ENCODE data around the gene PRDM15.

PRDM15 gene

DNA sequence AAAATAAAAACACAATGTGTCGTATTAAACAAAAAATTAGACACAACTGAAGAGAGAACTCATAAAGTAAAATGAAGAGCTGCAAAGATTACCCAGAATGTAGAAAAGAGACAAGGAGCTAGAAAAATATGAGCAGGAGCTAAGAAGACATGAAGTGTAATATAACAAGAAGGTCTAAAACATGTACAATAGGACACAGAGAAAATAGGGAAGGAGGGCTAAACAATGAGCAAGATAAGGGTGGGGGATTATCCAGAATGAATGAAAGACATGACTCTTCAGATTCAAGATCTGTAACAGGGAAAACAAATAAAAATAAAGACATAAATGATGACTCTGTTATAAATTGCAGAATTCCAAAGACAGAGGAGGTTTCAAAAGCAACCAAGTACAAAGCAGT, 38.3 kb downstream of the PRDM15 start:
- DNase-seq = no peak

DNA sequence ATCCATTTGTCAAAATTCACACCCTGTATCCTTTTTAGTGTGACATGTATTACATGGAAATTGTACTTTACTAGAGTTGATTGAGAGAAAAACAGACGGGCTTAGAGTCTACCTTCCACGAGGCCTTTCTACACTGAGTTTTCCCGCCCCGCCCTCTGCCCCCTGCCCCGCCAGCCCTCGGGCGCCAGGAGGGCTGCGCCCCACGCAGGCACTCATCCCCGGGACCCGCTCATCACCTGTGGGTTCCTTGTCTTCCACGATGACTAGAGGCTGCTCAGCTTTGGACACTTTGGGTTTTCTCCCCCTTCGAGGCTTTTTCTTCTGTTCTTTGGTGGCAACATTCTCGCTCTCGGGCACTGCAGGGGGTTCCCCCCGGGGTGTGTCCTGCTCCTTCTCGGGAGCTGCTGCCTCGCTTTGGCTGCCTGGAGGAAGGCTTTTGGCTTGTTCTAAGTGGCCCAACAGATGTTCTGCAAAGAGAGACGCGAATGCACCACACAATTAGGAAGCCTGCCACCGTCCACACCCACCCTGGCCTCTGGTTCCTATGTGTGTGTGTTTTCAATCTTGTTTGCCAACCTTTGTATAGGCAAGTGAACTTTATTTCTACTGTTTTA, 39.6 kb downstream of the PRDM15 start:
- DNase-seq = no peak

GRCh38 chr21:41837756-41838297, 41.3 kb downstream of the PRDM15 start:
- DNase-seq = no peak

- no peak for DNase-seq
These were observed 42.8 kb downstream of the PRDM15 start for GRCh38 chr21:41836166-41837015.

DNA sequence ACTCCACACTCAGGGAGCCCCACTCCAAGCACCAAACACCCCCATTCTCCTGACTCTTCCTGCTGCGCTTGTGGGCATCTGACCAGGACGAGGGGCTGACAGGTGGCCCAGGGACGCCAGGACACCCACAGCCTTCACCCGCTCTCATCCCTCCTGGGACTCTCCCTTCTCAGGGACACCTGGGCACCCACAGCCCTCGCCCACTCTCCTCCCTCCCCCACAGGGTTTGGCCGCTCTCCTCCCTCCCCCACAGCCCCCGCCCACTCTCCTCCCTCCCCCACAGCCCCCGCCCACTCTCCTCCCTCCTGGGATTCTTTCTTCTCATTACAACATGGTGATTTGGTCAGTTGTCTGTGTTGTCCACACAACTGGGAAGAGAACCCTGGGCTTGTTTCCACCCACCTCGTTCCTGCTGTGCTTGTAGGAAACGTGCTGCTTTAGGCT, 43.4 kb downstream of the PRDM15 start:
- no peak for DNase-seq

DNA sequence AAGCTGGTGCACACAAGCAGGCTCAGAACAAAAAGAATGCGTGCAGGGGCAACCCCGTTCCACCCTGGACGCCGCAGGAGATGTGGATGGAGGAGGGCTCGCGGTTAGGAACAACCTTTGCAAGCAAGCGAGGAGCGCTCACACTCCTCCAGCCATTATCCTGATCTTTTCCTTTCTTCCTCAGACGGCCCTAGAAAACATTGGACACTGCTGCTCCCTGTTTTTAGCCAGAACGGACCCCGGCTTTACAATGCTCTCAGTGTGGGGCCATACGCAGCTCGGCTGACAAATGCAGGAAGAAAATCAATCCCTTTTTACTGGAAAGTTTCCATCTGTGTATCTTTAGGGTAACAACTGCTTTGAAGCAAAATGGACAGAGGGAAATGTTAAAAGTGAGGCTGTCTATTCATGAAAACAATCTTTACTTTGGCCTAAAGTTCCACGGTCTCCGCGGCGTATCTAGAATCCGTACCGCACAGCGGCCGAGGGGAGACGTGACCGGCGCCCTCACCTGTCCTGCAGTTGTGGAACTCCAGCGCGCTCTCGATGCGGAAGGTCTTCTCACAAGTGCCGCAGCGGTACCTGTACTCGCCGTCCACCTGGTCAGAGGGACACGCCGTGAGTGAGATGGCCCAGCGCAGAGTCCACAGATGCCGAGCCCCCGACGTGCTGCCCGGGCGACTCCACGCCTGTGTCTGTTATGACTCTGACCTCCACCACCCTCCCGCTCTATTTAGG, 44.0 kb downstream of the PRDM15 start:
- no peak for DNase-seq

- DNase-seq = no peak
These were observed 44.8 kb downstream of the PRDM15 start for GRCh38 chr21:41834252-41834925.

GRCh38 chr21:41833497-41834115, 45.5 kb downstream of the PRDM15 start:
- DNase-seq = no peak

GRCh38 chr21:41832596-41833496, 46.3 kb downstream of the PRDM15 start:
- no peak for DNase-seq

DNA sequence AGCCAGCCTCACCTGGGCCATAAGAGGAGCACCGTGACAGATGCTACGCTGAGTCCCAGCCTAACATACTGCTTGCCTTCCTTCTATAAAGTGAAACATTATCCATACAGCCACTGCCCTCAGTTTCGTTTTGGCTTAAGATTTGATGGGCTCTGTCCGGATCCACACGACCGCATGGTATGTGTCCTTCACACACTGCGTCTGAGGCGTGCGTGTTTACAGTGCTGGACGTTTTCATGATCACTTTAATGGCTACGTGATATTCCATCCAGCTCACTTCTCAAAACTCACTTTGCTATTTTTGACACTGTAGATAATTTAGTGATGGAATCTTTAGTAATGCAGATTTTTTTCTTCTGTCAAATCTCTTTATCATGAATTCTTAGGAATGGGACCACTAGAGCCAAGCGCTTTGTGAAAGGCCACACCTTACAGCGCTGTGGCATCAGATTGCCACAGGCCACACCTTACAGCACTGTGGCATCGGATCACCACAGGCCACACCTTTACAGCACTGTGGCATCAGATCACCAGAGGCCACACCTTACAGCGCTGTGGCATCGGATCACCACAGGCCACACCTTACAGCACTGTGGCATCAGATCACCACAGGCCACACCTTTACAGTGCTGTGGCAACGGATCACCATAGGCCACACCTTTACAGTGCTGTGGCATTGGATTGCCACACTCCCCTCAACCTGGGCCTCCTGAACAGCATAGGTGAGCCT, 47.1 kb downstream of the PRDM15 start:
- no peak for DNase-seq

GRCh38 chr21:41831453-41831831, 47.7 kb downstream of the PRDM15 start:
- no peak for DNase-seq

DNA sequence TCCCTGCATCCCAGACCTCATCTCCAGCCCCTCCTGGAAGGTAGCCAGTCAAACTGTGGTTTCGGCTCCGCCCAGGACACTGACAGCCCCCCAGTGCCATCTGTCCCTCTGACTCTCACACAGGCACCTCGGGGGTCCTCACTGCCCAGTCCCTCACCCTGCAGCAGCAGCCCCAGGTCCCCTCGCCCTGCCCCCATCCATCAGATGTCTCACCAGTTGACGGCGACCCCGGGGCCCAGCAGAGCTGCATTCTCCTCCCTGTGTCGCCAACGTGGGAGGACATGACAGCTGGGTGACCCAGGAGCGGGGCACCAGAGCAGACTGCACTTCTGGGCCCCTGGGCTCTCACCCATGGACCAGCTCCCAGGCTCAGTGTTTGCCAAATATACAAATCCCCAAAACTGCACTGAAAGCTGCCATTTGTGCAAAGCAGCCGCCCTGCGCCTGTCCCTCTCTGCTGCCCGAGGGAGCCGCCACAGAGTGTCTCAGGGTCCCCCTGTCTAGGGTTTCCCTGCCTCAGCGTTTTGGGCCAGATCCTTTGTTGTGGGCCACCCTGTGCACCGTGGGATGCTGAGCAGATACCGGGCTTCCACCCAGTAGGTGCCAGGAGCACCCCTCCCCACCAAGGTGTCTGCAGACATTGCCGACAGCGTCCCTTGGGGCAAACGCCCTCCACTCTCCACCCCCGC, 48.2 kb downstream of the PRDM15 start:
- DNase-seq = no peak

DNA sequence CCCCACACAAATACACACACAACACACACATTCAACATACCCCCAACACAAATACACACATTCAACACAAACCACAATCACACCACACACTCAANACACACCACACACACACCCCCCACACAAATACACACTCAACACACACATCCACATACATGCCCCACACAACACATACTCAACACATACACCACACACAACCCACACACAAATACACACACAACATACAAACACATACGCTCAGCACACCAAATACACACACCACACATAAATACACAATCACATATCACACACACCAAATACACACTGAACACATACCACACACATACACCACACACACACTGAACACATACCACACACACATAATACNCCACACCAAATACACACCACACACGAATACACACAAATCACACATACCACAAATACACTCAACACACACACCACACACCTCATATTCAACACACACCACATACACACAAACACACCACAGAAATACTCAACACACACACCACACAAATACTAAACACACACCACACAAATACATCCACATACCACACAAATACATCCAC, 48.9 kb downstream of the PRDM15 start:
- DNase-seq = no peak

DNA sequence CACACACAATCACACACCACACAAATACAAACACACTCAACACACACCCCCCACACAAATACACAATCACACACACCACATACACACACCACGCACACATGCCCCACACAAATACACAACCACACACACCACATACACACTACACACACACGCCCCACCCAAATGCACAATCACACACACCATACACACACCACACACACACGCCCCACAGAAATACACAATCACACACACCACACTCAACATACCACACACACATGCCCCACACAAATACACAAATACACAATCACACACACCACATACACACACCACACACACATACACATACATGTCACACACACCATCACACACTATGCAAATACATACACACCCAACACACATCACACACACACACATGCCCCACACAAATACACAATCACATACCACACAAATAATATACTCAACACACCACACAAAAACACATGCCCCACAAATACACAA, 50.2 kb downstream of the PRDM15 start:
- no peak for DNase-seq

- no peak for DNase-seq
These were observed 50.9 kb downstream of the PRDM15 start for GRCh38 chr21:41827951-41828883.

DNA sequence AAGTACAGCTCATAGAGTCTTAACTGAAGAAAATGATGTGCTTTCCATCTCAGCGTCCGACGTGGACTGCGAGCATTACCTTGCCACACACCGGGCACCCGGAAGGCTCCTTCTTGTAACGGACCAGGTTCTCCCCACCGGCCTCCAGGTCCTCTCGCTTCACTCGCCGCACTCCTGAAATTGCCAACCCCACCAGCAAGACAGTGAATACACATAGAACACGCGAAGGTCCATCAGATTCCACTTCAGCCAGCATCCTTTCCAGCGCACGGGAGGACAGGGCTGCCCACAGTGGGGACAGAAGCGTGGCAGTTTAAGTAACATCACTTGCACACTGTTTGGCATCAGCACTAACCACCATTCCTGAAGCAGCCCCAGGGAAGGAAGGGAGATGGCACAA, 53.3 kb downstream of the PRDM15 start:
- no peak for DNase-seq

DNA sequence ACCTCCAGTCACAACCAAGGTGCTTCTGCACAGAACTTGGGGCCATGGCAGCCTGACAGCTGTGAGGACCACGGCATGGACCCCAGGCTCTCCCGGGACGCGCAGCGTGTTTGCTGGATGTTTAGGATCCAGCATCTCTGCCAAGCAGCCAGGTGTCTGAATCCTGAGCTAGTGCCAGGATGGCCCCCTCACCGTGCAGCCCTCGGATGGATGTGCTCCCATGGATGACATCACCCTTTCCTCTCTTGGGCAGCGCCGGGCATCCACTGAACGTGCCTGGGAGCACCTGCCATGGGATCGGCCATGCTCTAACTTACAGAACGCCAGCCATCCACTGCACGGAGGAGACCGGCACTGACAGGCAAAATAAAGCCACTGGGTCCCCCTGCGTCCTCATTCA, 53.9 kb downstream of the PRDM15 start:
- DNase-seq = no peak

Data from right kidney (tissue), 1 donor.